Epidermal melanocyte (primary cell): ENCODE measurements around the gene ADAMTS13.
A peak's percentile ranks its signal among the peaks of the same experiment; 100 is the strongest.
"Not testable (repeated sequence)": the region's sequence is repeated elsewhere in the genome, so short reads cannot be mapped to it uniquely, and the experiment has no call there.

Source experiments
- DNase-seq: peaks from one replicate; pipeline ENCODE4 v3.0.0; 2011; ENCODE audit warnings: low spot score; ENCODE audit not compliant: insufficient read length

The ADAMTS13 gene

GRCh38 chr9:133421615-133422542 lies at the start of gene ADAMTS13:
TSS of gene ADAMTS13 (plus strand) at chr9:133422367. CDS start at chr9:133422444, 77 bp downstream.
- DNase-seq, result no peak

GRCh38 chr9:133374612-133375115 lies 47.5 kb upstream of the ADAMTS13 start:
- no peak for DNase-seq

- no peak for DNase-seq
These were observed 46.9 kb upstream of the ADAMTS13 start for GRCh38 chr9:133375116-133375723.

GRCh38 chr9:133375724-133376654 lies 46.2 kb upstream of the ADAMTS13 start, which contains the start of the genes STKLD1 and SURF4:
TSS of gene STKLD1 (plus strand) at chr9:133376366. CDS start at chr9:133376474, 108 bp downstream.
TSS of gene SURF4 (minus strand) at chr9:133376060. CDS start at chr9:133375969, 91 bp downstream.
- peak; percentile 99 for DNase-seq

GRCh38 chr9:133377280-133377679 lies 44.9 kb upstream of the ADAMTS13 start:
- DNase-seq, result not testable (repeated sequence)

GRCh38 chr9:133377721-133378216 lies 44.4 kb upstream of the ADAMTS13 start:
- DNase-seq, result no peak

GRCh38 chr9:133378408-133378962 lies 43.7 kb upstream of the ADAMTS13 start:
- DNase-seq, result no peak

- DNase-seq, result no peak
These were observed 42.7 kb upstream of the ADAMTS13 start for GRCh38 chr9:133379153-133380086.

- no peak for DNase-seq
These were observed 41.4 kb upstream of the ADAMTS13 start for GRCh38 chr9:133380734-133381133.

GRCh38 chr9:133382507-133383141 lies 39.5 kb upstream of the ADAMTS13 start:
- DNase-seq, result no peak

- no peak for DNase-seq
These were observed 38.7 kb upstream of the ADAMTS13 start for GRCh38 chr9:133383438-133383837.

- DNase-seq, result no peak
These were observed 37.3 kb upstream of the ADAMTS13 start for GRCh38 chr9:133384736-133385321.

- no peak for DNase-seq
These were observed 36.7 kb upstream of the ADAMTS13 start for GRCh38 chr9:133385452-133385851.

GRCh38 chr9:133386338-133386737 lies 35.8 kb upstream of the ADAMTS13 start:
- DNase-seq, result no peak

- DNase-seq, result no peak
These were observed 34.5 kb upstream of the ADAMTS13 start for GRCh38 chr9:133387680-133388079.

GRCh38 chr9:133389025-133389557 lies 33.1 kb upstream of the ADAMTS13 start:
- DNase-seq, result peak; percentile 7

- no peak for DNase-seq
These were observed 32.6 kb upstream of the ADAMTS13 start for GRCh38 chr9:133389562-133389961.

GRCh38 chr9:133390713-133391112 lies 31.5 kb upstream of the ADAMTS13 start:
- DNase-seq, result no peak
